Stimulated activated CD8-positive, alpha-beta memory T cell treated with anti-CD3 and anti-CD28 coated beads, Interleukin-12 subunit alpha, Interleukin-12 subunit beta, amount 100 ng/mL, for 1 hour (primary cell): Measurements from ENCODE around the gene BMP8B.
"Not testable (repeated sequence)": the region's sequence is repeated elsewhere in the genome, so short reads cannot be mapped to it uniquely, and the experiment has no call there.

Source experiments
- DNase-seq: peaks from one replicate; pipeline ENCODE4 v3.0.0-alpha.2; 2020; ENCODE audit warnings: low read depth

The BMP8B gene

GRCh38 chr1:39812913-39813312 lies 24.2 kb upstream of the BMP8B start:
- DNase-seq = no peak

GRCh38 chr1:39808784-39809517 lies 20.3 kb upstream of the BMP8B start:
- no peak for DNase-seq

- DNase-seq = no peak
These were observed 16.7 kb upstream of the BMP8B start for GRCh38 chr1:39805385-39805784.

GRCh38 chr1:39802496-39803260 lies 14.0 kb upstream of the BMP8B start:
- DNase-seq = no peak

- DNase-seq = no peak
These were observed 11.8 kb upstream of the BMP8B start for GRCh38 chr1:39800471-39800835.

- DNase-seq = peak; percentile 50
These were observed 11.3 kb upstream of the BMP8B start for GRCh38 chr1:39799770-39800470.

GRCh38 chr1:39798859-39799769 lies 10.4 kb upstream of the BMP8B start:
- peak; percentile 72 for DNase-seq

GRCh38 chr1:39795651-39796050 lies 7.0 kb upstream of the BMP8B start:
- no peak for DNase-seq

- DNase-seq = no peak
These were observed 3.2 kb upstream of the BMP8B start for GRCh38 chr1:39791838-39792237.

GRCh38 chr1:39789571-39790110 lies 976 bp upstream of the BMP8B start:
- DNase-seq = no peak

GRCh38 chr1:39788426-39788757 lies 273 bp downstream of the BMP8B start:
- no peak for DNase-seq

- DNase-seq = not testable (repeated sequence)
These were observed 701 bp downstream of the BMP8B start for GRCh38 chr1:39787964-39788363.

GRCh38 chr1:39787468-39787867 lies 1.2 kb downstream of the BMP8B start:
- DNase-seq = no peak

- DNase-seq = not testable (repeated sequence)
These were observed 1.6 kb downstream of the BMP8B start for GRCh38 chr1:39787108-39787375.

- not testable (repeated sequence) for DNase-seq
These were observed 2.2 kb downstream of the BMP8B start for GRCh38 chr1:39786303-39787107.

GRCh38 chr1:39782685-39783084 lies 6.0 kb downstream of the BMP8B start:
- not testable (repeated sequence) for DNase-seq

GRCh38 chr1:39782103-39782502 lies 6.6 kb downstream of the BMP8B start:
- DNase-seq = no peak

- no peak for DNase-seq
These were observed 7.3 kb downstream of the BMP8B start for GRCh38 chr1:39781349-39781715.

- DNase-seq = no peak
These were observed 8.8 kb downstream of the BMP8B start for GRCh38 chr1:39779821-39780220.

GRCh38 chr1:39779137-39779536 lies 9.5 kb downstream of the BMP8B start:
- no peak for DNase-seq

- DNase-seq = not testable (repeated sequence)
These were observed 10.1 kb downstream of the BMP8B start for GRCh38 chr1:39778463-39779099.
